ENCODE data around the gene KRTAP10-3.

DNA sequence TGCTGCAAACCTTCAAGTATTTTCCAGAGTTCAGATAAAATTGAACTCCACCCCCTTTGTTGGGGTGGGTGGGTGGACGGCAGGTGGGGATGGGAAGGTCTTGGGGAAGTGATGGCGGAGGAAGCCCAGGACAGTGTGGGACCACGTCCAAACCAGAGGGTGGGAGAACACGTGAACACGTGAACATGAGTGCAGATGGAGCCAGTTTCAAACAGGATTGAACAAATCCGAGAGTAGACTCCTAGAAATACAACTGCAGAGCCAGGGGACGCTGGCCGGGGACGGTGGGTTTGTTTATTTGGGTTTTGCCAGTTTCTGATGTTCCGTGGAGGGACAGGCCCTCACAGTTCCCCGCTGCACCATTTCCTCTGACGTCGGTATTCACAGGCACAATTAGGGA, 10.2 kb downstream of the KRTAP10-3 start:
- TF ChIP-seq, protein P1, sequence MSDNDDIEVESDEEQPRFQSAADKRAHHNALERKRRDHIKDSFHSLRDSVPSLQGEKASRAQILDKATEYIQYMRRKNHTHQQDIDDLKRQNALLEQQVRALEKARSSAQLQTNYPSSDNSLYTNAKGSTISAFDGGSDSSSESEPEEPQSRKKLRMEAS (IDR thresholded peaks at IDR 0.05) = no peak
- TF ChIP-seq PHF8 (IDR thresholded peaks at IDR 0.05; ENCODE audit: borderline replicate concordance, low read depth) = no peak
- no peak for TF ChIP-seq POLR2A (IDR thresholded peaks at IDR 0.05; ENCODE audit: low read length)
- TF ChIP-seq, protein P2, sequence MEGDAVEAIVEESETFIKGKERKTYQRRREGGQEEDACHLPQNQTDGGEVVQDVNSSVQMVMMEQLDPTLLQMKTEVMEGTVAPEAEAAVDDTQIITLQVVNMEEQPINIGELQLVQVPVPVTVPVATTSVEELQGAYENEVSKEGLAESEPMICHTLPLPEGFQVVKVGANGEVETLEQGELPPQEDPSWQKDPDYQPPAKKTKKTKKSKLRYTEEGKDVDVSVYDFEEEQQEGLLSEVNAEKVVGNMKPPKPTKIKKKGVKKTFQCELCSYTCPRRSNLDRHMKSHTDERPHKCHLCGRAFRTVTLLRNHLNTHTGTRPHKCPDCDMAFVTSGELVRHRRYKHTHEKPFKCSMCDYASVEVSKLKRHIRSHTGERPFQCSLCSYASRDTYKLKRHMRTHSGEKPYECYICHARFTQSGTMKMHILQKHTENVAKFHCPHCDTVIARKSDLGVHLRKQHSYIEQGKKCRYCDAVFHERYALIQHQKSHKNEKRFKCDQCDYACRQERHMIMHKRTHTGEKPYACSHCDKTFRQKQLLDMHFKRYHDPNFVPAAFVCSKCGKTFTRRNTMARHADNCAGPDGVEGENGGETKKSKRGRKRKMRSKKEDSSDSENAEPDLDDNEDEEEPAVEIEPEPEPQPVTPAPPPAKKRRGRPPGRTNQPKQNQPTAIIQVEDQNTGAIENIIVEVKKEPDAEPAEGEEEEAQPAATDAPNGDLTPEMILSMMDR (IDR thresholded peaks at IDR 0.05) = no peak
- no peak for TF ChIP-seq EP300 (IDR thresholded peaks at IDR 0.05)
- TF ChIP-seq, protein P3, sequence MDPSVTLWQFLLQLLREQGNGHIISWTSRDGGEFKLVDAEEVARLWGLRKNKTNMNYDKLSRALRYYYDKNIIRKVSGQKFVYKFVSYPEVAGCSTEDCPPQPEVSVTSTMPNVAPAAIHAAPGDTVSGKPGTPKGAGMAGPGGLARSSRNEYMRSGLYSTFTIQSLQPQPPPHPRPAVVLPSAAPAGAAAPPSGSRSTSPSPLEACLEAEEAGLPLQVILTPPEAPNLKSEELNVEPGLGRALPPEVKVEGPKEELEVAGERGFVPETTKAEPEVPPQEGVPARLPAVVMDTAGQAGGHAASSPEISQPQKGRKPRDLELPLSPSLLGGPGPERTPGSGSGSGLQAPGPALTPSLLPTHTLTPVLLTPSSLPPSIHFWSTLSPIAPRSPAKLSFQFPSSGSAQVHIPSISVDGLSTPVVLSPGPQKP (IDR thresholded peaks at IDR 0.05; ENCODE audit: low read depth, low read length) = no peak
- TF ChIP-seq KDM1A (IDR thresholded peaks at IDR 0.05; ENCODE audit: low read depth) = no peak
- TF ChIP-seq KDM5A (IDR thresholded peaks at IDR 0.05) = no peak
- TF ChIP-seq, protein P4, sequence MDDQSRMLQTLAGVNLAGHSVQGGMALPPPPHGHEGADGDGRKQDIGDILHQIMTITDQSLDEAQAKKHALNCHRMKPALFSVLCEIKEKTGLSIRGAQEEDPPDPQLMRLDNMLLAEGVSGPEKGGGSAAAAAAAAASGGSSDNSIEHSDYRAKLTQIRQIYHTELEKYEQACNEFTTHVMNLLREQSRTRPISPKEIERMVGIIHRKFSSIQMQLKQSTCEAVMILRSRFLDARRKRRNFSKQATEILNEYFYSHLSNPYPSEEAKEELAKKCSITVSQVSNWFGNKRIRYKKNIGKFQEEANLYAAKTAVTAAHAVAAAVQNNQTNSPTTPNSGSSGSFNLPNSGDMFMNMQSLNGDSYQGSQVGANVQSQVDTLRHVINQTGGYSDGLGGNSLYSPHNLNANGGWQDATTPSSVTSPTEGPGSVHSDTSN (IDR thresholded peaks at IDR 0.05) = no peak
- TF ChIP-seq MYC (IDR thresholded peaks at IDR 0.05; ENCODE audit: borderline replicate concordance, low read length) = no peak
- TF ChIP-seq HDAC2 (IDR thresholded peaks at IDR 0.05) = no peak
- no peak for TF ChIP-seq CEBPB (IDR thresholded peaks at IDR 0.05)
- TF ChIP-seq RARB (CRISPR knock-in tag; IDR thresholded peaks at IDR 0.05) = no peak
- TF ChIP-seq, protein P5, sequence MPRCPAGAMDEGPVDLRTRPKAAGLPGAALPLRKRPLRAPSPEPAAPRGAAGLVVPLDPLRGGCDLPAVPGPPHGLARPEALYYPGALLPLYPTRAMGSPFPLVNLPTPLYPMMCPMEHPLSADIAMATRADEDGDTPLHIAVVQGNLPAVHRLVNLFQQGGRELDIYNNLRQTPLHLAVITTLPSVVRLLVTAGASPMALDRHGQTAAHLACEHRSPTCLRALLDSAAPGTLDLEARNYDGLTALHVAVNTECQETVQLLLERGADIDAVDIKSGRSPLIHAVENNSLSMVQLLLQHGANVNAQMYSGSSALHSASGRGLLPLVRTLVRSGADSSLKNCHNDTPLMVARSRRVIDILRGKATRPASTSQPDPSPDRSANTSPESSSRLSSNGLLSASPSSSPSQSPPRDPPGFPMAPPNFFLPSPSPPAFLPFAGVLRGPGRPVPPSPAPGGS (IDR thresholded peaks at IDR 0.05) = no peak

Data from A549 (cell line).